Progenitor cell of endocrine pancreas (in vitro differentiated cells): ENCODE data around the gene MYLK2. TPM values are rescaled to one million over a fixed set of nuclear protein-coding genes. Genes with fewer than 3 reads are reported as not detected.
A peak's percentile ranks its signal among the peaks of the same experiment; 100 is the strongest.

ENCODE experiments used
- DNase-seq: peaks from one replicate; pipeline ENCODE4 v3.0.0; 2021; ENCODE audit warnings: low spot score; ENCODE audit not compliant: unreplicated experiment
- H3K27ac Mint-ChIP-seq: 2 replicates; pipeline ENCODE4 v1.8.0; 2021; ENCODE audit warnings: mild to moderate bottlenecking, moderate library complexity, mixed read lengths
- H3K27me3 Mint-ChIP-seq: 2 replicates; pipeline ENCODE4 v1.8.0; 2021; ENCODE audit warnings: mixed read lengths
- H3K36me3 Mint-ChIP-seq: 2 replicates; pipeline ENCODE4 v1.8.0; 2022; ENCODE audit warnings: mixed read lengths; ENCODE audit not compliant: insufficient read depth
- H3K4me1 Mint-ChIP-seq: 2 replicates; pipeline ENCODE4 v1.8.0; 2021; ENCODE audit warnings: low read depth, mixed read lengths
- H3K4me3 Mint-ChIP-seq: 2 replicates; pipeline ENCODE4 v1.8.0; 2021; ENCODE audit warnings: low read depth, mild to moderate bottlenecking, moderate library complexity, mixed read lengths
- H3K9me3 Mint-ChIP-seq: 2 replicates; pipeline ENCODE4 v1.8.0; 2021; ENCODE audit warnings: low read depth, mixed read lengths
- total RNA-seq: library from RNA; stranded (reverse); gene quantifications from 2 replicates; pipeline ENCODE4 v1.2.1, GENCODE V29; 2021
- TF ChIP-seq, protein P1 (sequence below): fragments of 200-600 bp; sonication (generic); IDR thresholded peaks from one replicate; pipeline ENCODE4 v1.5.0; 2021; ENCODE audit warnings: antibody characterized with exemption, mild to moderate bottlenecking; ENCODE audit not compliant: unreplicated experiment

MYLK2 gene
- total RNA-seq, 1 donor from 2014 or later = 0.38 TPM

GRCh38 chr20:31862157-31862470 is 43.0 kb downstream of the MYLK2 start:
- no peak for DNase-seq
- Mint-ChIP-seq H3K27me3 (peaks cover 25% of the 10 kb centered on the region), H3K4me1 (peaks cover 12% of the 10 kb centered on the region), H3K27ac (peak overlapping the region; percentile 92), H3K9me3 (no peaks in the 10 kb centered on the region), H3K4me3 (peak overlapping the region; percentile 90), H3K36me3 (no peaks in the 10 kb centered on the region)
- TF ChIP-seq, protein P1, sequence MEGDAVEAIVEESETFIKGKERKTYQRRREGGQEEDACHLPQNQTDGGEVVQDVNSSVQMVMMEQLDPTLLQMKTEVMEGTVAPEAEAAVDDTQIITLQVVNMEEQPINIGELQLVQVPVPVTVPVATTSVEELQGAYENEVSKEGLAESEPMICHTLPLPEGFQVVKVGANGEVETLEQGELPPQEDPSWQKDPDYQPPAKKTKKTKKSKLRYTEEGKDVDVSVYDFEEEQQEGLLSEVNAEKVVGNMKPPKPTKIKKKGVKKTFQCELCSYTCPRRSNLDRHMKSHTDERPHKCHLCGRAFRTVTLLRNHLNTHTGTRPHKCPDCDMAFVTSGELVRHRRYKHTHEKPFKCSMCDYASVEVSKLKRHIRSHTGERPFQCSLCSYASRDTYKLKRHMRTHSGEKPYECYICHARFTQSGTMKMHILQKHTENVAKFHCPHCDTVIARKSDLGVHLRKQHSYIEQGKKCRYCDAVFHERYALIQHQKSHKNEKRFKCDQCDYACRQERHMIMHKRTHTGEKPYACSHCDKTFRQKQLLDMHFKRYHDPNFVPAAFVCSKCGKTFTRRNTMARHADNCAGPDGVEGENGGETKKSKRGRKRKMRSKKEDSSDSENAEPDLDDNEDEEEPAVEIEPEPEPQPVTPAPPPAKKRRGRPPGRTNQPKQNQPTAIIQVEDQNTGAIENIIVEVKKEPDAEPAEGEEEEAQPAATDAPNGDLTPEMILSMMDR = no peak

DNA sequence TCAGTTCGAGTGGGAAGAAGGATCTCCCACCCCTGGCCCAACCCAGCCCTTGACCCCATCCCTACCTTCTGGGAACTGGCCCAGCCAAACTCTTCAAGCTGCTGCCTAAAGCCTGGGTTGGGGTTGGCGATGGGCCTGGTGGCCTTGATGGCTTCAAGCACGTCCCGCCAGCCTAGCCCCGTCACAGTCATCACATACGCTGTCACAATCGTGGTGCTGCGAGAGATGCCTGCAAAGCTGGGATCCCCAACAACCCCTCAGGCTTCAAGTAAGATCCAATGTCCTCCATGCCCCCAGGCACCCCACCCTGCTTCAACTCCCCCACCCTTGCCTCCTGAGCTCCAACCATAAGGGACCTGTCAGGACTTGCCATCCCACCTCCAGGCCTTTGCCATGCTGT is 43.4 kb downstream of the MYLK2 start:
- H3K4me1 Mint-ChIP-seq = peaks cover 12% of the 10 kb centered on the region
- peaks cover 28% of the 10 kb centered on the region for H3K27me3 Mint-ChIP-seq
- DNase-seq = no peak
- H3K36me3 Mint-ChIP-seq = no peaks in the 10 kb centered on the region
- TF ChIP-seq, protein P1 = no peak
- H3K27ac Mint-ChIP-seq = peak overlapping the region; percentile 44
- H3K4me3 Mint-ChIP-seq = peak overlapping the region; percentile 90
- H3K9me3 Mint-ChIP-seq = no peaks in the 10 kb centered on the region

GRCh38 chr20:31863296-31864085 is 44.3 kb downstream of the MYLK2 start:
- no peak for DNase-seq
- peaks cover 12% of the 10 kb centered on the region for H3K4me1 Mint-ChIP-seq
- TF ChIP-seq, protein P1 = no peak
- no peaks in the 10 kb centered on the region for H3K9me3 Mint-ChIP-seq
- peaks cover 24% of the 10 kb centered on the region for H3K27me3 Mint-ChIP-seq
- no peaks in the 10 kb centered on the region for H3K36me3 Mint-ChIP-seq
- H3K4me3 Mint-ChIP-seq = no peak overlapping the region
- no peak overlapping the region for H3K27ac Mint-ChIP-seq

GRCh38 chr20:31864521-31865400 is 45.6 kb downstream of the MYLK2 start:
- H3K4me3 Mint-ChIP-seq = no peak overlapping the region

GRCh38 chr20:31866221-31866620 is 47.1 kb downstream of the MYLK2 start:
- peaks cover 7% of the 10 kb centered on the region for H3K27me3 Mint-ChIP-seq
- no peak overlapping the region for H3K4me3 Mint-ChIP-seq
- TF ChIP-seq, protein P1 = no peak
- no peak overlapping the region for H3K27ac Mint-ChIP-seq
- H3K9me3 Mint-ChIP-seq = no peaks in the 10 kb centered on the region
- H3K36me3 Mint-ChIP-seq = no peaks in the 10 kb centered on the region
- peaks cover 18% of the 10 kb centered on the region for H3K4me1 Mint-ChIP-seq
- no peak for DNase-seq

More at GRCh38 chr20:31864521-31865400, 45.6 kb downstream of the MYLK2 start:
- Mint-ChIP-seq H3K4me1 (peaks cover 16% of the 10 kb centered on the region), H3K9me3 (no peaks in the 10 kb centered on the region), H3K27me3 (peaks cover 15% of the 10 kb centered on the region), H3K36me3 (no peaks in the 10 kb centered on the region), H3K27ac (no peak overlapping the region)
- TF ChIP-seq, protein P1 = no peak
- no peak for DNase-seq
